ENCODE data around the gene CATSPERB.
A peak's percentile ranks its signal among the peaks of the same experiment; 100 is the strongest.

Gene CATSPERB

DNA sequence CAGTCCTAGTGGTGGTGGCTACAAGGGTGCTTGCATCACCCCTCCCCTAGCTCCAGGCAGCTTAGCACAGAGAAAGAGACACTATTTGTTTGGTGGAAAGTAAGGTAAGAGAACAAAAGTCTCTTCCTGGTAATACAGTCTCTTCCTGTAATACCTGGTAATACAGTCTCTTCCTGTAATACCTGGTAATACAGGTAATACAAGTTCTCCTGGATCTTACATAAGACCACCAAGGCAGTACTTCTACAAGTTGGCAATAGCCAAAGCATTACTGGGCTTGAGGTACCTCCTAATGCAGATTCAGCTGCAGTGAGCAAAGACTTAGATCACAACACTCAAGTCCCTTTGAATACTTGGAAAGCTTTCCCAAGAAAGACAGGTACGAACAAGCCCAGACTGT, 77.0 kb downstream of the CATSPERB start:
- in situ Hi-C loops (cut with MboI; ENCODE audit: low pct_unique_long_range_greater_than_20kb, low sequenced_read_pairs, unreplicated experiment) = no loop called here
- TF ChIP-seq CTCF (IDR thresholded peaks at IDR 0.05; ENCODE audit: extremely low read depth, insufficient read depth, missing control alignments) = no peak
- DNase-seq (ENCODE audit: low spot score) = no peak

- TF ChIP-seq CTCF (IDR thresholded peaks at IDR 0.05; ENCODE audit: extremely low read depth, insufficient read depth, missing control alignments) = no peak
- in situ Hi-C loops (cut with MboI; ENCODE audit: low pct_unique_long_range_greater_than_20kb, low sequenced_read_pairs, unreplicated experiment) = no loop called here
Measured at GRCh38 chr14:91653451-91653850, 78.4 kb downstream of the CATSPERB start.

GRCh38 chr14:91649930-91650329, 82.0 kb downstream of the CATSPERB start:
- peak; percentile 42 for TF ChIP-seq CTCF (IDR thresholded peaks at IDR 0.05; ENCODE audit: extremely low read depth, insufficient read depth, missing control alignments)
- in situ Hi-C loops (cut with MboI; ENCODE audit: low pct_unique_long_range_greater_than_20kb, low sequenced_read_pairs, unreplicated experiment) = no loop called here

More at GRCh38 chr14:91653451-91653850, 78.4 kb downstream of the CATSPERB start:
- no peak for DNase-seq (ENCODE audit: low spot score)

GRCh38 chr14:91647856-91648255, 84.0 kb downstream of the CATSPERB start:
- DNase-seq (ENCODE audit: low spot score) = no peak
- TF ChIP-seq CTCF (IDR thresholded peaks at IDR 0.05; ENCODE audit: extremely low read depth, insufficient read depth, missing control alignments) = no peak
- in situ Hi-C loops (cut with MboI; ENCODE audit: low pct_unique_long_range_greater_than_20kb, low sequenced_read_pairs, unreplicated experiment) = no loop called here

More at GRCh38 chr14:91649930-91650329, 82.0 kb downstream of the CATSPERB start:
- DNase-seq (ENCODE audit: low spot score) = peak; percentile 58

GRCh38 chr14:91636604-91637003, 95.3 kb downstream of the CATSPERB start:
- DNase-seq (ENCODE audit: low spot score) = no peak
- in situ Hi-C loops (cut with MboI; ENCODE audit: low pct_unique_long_range_greater_than_20kb, low sequenced_read_pairs, unreplicated experiment) = no loop called here
- TF ChIP-seq CTCF (IDR thresholded peaks at IDR 0.05; ENCODE audit: extremely low read depth, insufficient read depth, missing control alignments) = no peak

DNA sequence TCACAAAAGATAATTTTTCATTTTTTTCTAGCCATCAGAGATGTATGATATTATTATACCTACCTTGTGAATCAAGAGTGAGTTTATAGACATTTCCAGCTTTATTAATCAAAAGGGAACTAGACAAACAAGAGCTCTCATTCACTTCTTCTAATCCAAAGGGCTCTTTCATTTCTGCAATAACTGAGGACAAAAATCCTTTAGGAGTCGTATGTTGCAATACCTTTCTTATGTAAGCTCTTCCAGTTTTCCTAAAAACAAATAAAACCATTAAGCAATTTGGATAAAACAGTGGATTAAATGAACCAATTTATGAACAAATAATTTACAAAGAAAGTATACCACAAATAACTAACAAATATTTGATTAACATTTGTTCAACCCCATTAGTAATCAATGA, 107.1 kb downstream of the CATSPERB start:
- in situ Hi-C loops (cut with MboI; ENCODE audit: low pct_unique_long_range_greater_than_20kb, low sequenced_read_pairs, unreplicated experiment) = no loop called here
- no peak for DNase-seq (ENCODE audit: low spot score)
- no peak for TF ChIP-seq CTCF (IDR thresholded peaks at IDR 0.05; ENCODE audit: extremely low read depth, insufficient read depth, missing control alignments)

- DNase-seq (ENCODE audit: low spot score) = no peak
- in situ Hi-C loops (cut with MboI; ENCODE audit: low pct_unique_long_range_greater_than_20kb, low sequenced_read_pairs, unreplicated experiment) = no loop called here
- no peak for TF ChIP-seq CTCF (IDR thresholded peaks at IDR 0.05; ENCODE audit: extremely low read depth, insufficient read depth, missing control alignments)
Measured at GRCh38 chr14:91614187-91614586, 117.7 kb downstream of the CATSPERB start.
